Caco-2 (cell line): Measurements from ENCODE around the gene MSANTD4. TPM values are rescaled to one million over a fixed set of nuclear protein-coding genes. Genes with fewer than 3 reads are reported as not detected.

ENCODE experiments used
- BruUV-seq: library from RNA; stranded (reverse); fragments of 400-500 nt; replicated peaks from 2 replicates; lab custom pipeline; 2021; lab: Mats Ljungman, UMichigan
- CTCF ChIA-PET: fragments of 300-600 bp; sonication (Branson Sonifier 250); formaldehyde crosslinking; loops from one replicate; lab custom pipeline; 2022; ENCODE audit warnings: antibody characterized with exemption; lab: Charles Lee
- POLR2A ChIA-PET: fragments of 300-600 bp; sonication (Branson Sonifier 250); formaldehyde crosslinking; loops from one replicate; lab custom pipeline; 2022; ENCODE audit warnings: antibody characterized with exemption; lab: Charles Lee
- DNase-seq, 2 experiments: peaks; one replicate each; pipeline versions ENCODE4 v3.0.0 to v3.0.0-alpha.2; 2020 to 2022
- H3K27me3 ChIP-seq: replicated peaks from 2 replicates; pipeline ENCODE4 v1.6.0; 2011; ENCODE audit warnings: low read length; ENCODE audit not compliant: control insufficient read depth, insufficient read depth
- H3K36me3 ChIP-seq: 2 replicates; pipeline ENCODE4 v1.5.1; 2011; ENCODE audit warnings: low read length; ENCODE audit not compliant: control insufficient read depth, insufficient read depth
- H3K4me1 ChIP-seq: fragments of 250-450 bp; sonication (Bioruptor Pico); 2 replicates; pipeline ENCODE4 v1.5.1; 2020; ENCODE audit warnings: mild to moderate bottlenecking
- H3K4me3 ChIP-seq: 2 replicates; pipeline ENCODE4 v1.5.1; 2011; ENCODE audit warnings: low read depth, mild to moderate bottlenecking, control low read depth, low read length
- H3K9me3 ChIP-seq: fragments of 250-450 bp; sonication (Bioruptor Pico); 2 replicates; pipeline ENCODE4 v1.5.1; 2020; ENCODE audit warnings: mild to moderate bottlenecking, moderate library complexity
- H3K27ac Mint-ChIP-seq: one replicate; pipeline ENCODE4 v1.8.0; 2022; ENCODE audit warnings: mixed read lengths; ENCODE audit not compliant: unreplicated experiment
- H3K27me3 Mint-ChIP-seq: one replicate; pipeline ENCODE4 v1.8.0; 2022; ENCODE audit warnings: mixed read lengths; ENCODE audit not compliant: insufficient read depth, unreplicated experiment
- H3K36me3 Mint-ChIP-seq: one replicate; pipeline ENCODE4 v1.8.0; 2022; ENCODE audit warnings: mild to moderate bottlenecking, mixed read lengths; ENCODE audit not compliant: insufficient read depth, unreplicated experiment
- H3K4me1 Mint-ChIP-seq: one replicate; pipeline ENCODE4 v1.8.0; 2022; ENCODE audit warnings: low read depth, mixed read lengths; ENCODE audit not compliant: unreplicated experiment
- H3K4me3 Mint-ChIP-seq: one replicate; pipeline ENCODE4 v1.8.0; 2022; ENCODE audit warnings: mild to moderate bottlenecking, moderate library complexity, mixed read lengths; ENCODE audit not compliant: unreplicated experiment
- H3K9me3 Mint-ChIP-seq: one replicate; pipeline ENCODE4 v1.8.0; 2022; ENCODE audit warnings: mixed read lengths; ENCODE audit not compliant: unreplicated experiment
- intact Hi-C: fragments of 100-400 bp; cut with micrococcal nuclease; formaldehyde crosslinking; loops from one replicate; pipeline ENCODE4 v1.10.0; 2022; ENCODE audit not compliant: unreplicated experiment
- total RNA-seq: library from RNA; stranded (reverse); gene quantifications from 2 replicates; pipeline ENCODE4 v1.2.3, GENCODE V29; 2022
- TF ChIP-seq, protein P1 (sequence below), 2 experiments: fragments of 200-600 bp in 1 of 2; IDR thresholded peaks; 1 replicate in 1 of 2; 2 replicates in 1 of 2; pipeline versions ENCODE4 v1.5.1 to v1.8.0; 2011 to 2022; ENCODE audit warnings: antibody characterized with exemption in 1 of 2, control low read depth in 1 of 2, inconsistent platforms in 1 of 2, low read depth in 1 of 2, low read length in 1 of 2, mild to moderate bottlenecking in 1 of 2, moderate library complexity in 1 of 2; ENCODE audit not compliant: insufficient read depth in 1 of 2, severe bottlenecking in 1 of 2, unreplicated experiment in 1 of 2

MSANTD4 gene
- total RNA-seq, 1 experiment from 2014 or later: 25.7 TPM

DNA sequence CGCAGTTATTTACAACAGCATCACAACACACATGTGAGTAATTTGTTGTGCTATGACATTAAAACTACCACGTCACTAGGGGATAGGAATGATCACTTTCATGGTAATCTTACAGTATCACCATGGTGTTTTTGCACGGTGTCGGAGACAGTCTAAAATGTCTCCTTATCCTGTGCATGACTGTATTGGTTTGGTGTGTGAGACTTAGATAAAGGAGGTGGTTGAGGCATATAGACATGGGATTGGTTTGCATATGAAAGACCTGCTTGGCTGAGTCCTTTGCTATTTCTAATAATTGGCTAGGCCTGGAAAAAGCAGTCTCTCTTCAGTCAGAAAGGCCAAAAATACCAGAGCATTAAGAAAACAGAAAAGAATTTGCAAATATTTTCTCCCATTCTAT is 30.2 kb downstream of the MSANTD4 start:
- intact Hi-C loops: no loop called here
- TF ChIP-seq, protein P1, sequence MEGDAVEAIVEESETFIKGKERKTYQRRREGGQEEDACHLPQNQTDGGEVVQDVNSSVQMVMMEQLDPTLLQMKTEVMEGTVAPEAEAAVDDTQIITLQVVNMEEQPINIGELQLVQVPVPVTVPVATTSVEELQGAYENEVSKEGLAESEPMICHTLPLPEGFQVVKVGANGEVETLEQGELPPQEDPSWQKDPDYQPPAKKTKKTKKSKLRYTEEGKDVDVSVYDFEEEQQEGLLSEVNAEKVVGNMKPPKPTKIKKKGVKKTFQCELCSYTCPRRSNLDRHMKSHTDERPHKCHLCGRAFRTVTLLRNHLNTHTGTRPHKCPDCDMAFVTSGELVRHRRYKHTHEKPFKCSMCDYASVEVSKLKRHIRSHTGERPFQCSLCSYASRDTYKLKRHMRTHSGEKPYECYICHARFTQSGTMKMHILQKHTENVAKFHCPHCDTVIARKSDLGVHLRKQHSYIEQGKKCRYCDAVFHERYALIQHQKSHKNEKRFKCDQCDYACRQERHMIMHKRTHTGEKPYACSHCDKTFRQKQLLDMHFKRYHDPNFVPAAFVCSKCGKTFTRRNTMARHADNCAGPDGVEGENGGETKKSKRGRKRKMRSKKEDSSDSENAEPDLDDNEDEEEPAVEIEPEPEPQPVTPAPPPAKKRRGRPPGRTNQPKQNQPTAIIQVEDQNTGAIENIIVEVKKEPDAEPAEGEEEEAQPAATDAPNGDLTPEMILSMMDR (IDR thresholded peaks at IDR 0.05; ENCODE audit: insufficient read depth in 1 of 2, low read depth in 1 of 2, low read length in 1 of 2, severe bottlenecking in 1 of 2, unreplicated experiment in 1 of 2): no peak
- H3K4me3 Mint-ChIP-seq: no peak overlapping the region
- H3K27ac Mint-ChIP-seq: no peak overlapping the region
- 0 out of 2 replicates have a peak, but pooled peaks cover 1% of the 10 kb centered on the region for H3K36me3 ChIP-seq
- no peaks in the 10 kb centered on the region for H3K4me1 Mint-ChIP-seq
- H3K9me3 Mint-ChIP-seq: peaks cover 13% of the 10 kb centered on the region
- DNase-seq: no peak
- no TSS peak for BruUV-seq
- no peak overlapping the region for H3K4me3 ChIP-seq
- H3K27me3 Mint-ChIP-seq: no peaks in the 10 kb centered on the region
- ChIA-PET CTCF (no interaction called here), POLR2A (no interaction called here)
- H3K27me3 ChIP-seq: no peaks in the 10 kb centered on the region
- no peaks in the 10 kb centered on the region for H3K36me3 Mint-ChIP-seq
- peaks cover 10% of the 10 kb centered on the region; the same call in 1 of the 2 replicates for H3K4me1 ChIP-seq
- H3K9me3 ChIP-seq: peaks cover 9% of the 10 kb centered on the region; the same call in 1 of the 2 replicates

DNA sequence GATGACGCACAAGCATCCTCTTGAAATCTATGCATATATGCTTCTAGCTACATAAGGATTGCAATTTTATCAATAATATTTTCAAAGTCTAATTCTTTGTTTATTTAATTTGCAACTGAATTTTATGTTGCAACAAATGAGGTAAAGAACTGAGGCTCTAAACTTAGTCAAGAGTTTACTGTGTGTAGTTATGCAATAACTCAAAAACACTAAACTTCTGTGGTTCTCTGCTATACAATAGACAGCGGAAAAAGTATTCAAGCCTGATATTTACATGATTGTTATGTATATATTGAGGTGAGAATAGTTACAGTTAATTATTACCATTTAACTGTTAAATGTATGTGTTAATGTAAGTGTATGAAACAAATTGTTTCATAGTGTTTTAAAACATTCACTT is 32.9 kb downstream of the MSANTD4 start:
- no peak for DNase-seq
- no peaks in the 10 kb centered on the region for H3K36me3 ChIP-seq
- Mint-ChIP-seq H3K27ac (no peak overlapping the region), H3K4me1 (no peaks in the 10 kb centered on the region), H3K9me3 (peaks cover 11% of the 10 kb centered on the region), H3K27me3 (no peaks in the 10 kb centered on the region), H3K36me3 (no peaks in the 10 kb centered on the region), H3K4me3 (no peak overlapping the region)
- H3K4me1 ChIP-seq: no peaks in the 10 kb centered on the region
- ChIA-PET CTCF (no interaction called here), POLR2A (no interaction called here)
- no peaks in the 10 kb centered on the region for H3K27me3 ChIP-seq
- TF ChIP-seq, protein P1 (IDR thresholded peaks at IDR 0.05; ENCODE audit: insufficient read depth in 1 of 2, low read depth in 1 of 2, low read length in 1 of 2, severe bottlenecking in 1 of 2, unreplicated experiment in 1 of 2): no peak
- no TSS peak for BruUV-seq
- peaks cover 9% of the 10 kb centered on the region; the same call in 1 of the 2 replicates for H3K9me3 ChIP-seq
- no peak overlapping the region for H3K4me3 ChIP-seq
- intact Hi-C loops: no loop called here

DNA sequence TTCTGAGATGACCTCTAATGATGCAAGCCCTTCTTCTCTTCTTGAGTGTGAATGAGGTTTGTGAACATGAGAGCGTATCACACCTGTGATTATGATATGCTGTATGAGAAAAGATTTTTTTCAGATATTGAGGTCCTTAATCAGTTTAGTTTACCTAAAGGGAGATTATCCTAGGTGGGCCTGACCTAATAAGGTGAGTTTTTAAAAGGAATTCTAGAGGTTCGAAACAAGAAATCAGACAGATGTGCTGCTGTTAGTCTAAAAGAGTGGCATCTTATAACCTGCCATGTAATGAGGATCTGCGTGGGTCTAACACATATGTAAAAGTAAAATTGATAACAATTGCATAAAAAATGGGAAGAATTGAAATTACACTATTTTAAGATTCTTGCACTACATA is 33.8 kb downstream of the MSANTD4 start:
- Mint-ChIP-seq H3K9me3 (peaks cover 2% of the 10 kb centered on the region), H3K4me1 (no peaks in the 10 kb centered on the region), H3K4me3 (no peak overlapping the region), H3K27me3 (no peaks in the 10 kb centered on the region), H3K27ac (no peak overlapping the region), H3K36me3 (no peaks in the 10 kb centered on the region)
- no TSS peak for BruUV-seq
- ChIA-PET POLR2A (no interaction called here), CTCF (no interaction called here)
- TF ChIP-seq, protein P1 (IDR thresholded peaks at IDR 0.05; ENCODE audit: insufficient read depth in 1 of 2, low read depth in 1 of 2, low read length in 1 of 2, severe bottlenecking in 1 of 2, unreplicated experiment in 1 of 2): no peak
- Histone ChIP-seq H3K27me3 (no peaks in the 10 kb centered on the region), H3K4me1 (no peaks in the 10 kb centered on the region), H3K36me3 (no peaks in the 10 kb centered on the region), H3K4me3 (no peak overlapping the region), H3K9me3 (peaks cover under 1% of the 10 kb centered on the region; the same call in 1 of the 2 replicates)
- intact Hi-C loops: no loop called here
- DNase-seq: no peak
